Peyer's patch (tissue), 4 donors: ENCODE measurements around the gene RMDN3. TPM values are rescaled to one million over a fixed set of nuclear protein-coding genes. Genes with fewer than 3 reads are reported as not detected.

ENCODE experiments used
- DNase-seq, 3 donors: peaks; one replicate each; pipeline ENCODE4 v3.0.0-alpha.2; 2017 to 2019
- H3K27ac ChIP-seq, 4 donors: fragments of 200-600 bp; sonication (generic); one replicate each; pipeline ENCODE4 v1.5.1; 2016 to 2019
- H3K27me3 ChIP-seq, 2 donors: fragments of 200-600 bp; sonication (generic); one replicate each; pipeline ENCODE4 v1.5.1; 2019
- H3K36me3 ChIP-seq, 3 donors: fragments of 200-600 bp; sonication (generic); one replicate each; pipeline ENCODE4 v1.5.1; 2016 to 2019
- H3K4me1 ChIP-seq, 4 donors: fragments of 200-600 bp; sonication (generic); one replicate each; pipeline ENCODE4 v1.5.1; 2016 to 2019
- H3K4me3 ChIP-seq, 4 donors: fragments of 200-600 bp; sonication (generic); 1 replicate in 3 of 4; 2 replicates in 1 of 4; pipeline ENCODE4 v1.5.1; 2016 to 2019; ENCODE audit warnings: mild to moderate bottlenecking in 1 of 4
- H3K9me3 ChIP-seq, 4 donors: fragments of 200-600 bp; sonication (generic); one replicate each; pipeline ENCODE4 v1.5.1; 2016 to 2019; ENCODE audit warnings: mild to moderate bottlenecking in 1 of 4
- CTCF ChIP-seq, 6 experiments: fragments of 450-650 bp in 4 of 6; fragments of 200-600 bp in 2 of 6; sonication (generic) in 1 of 6; IDR thresholded peaks; one replicate each; pipeline ENCODE4 v1.5.1; 2017 to 2019; ENCODE audit warnings: antibody characterized with exemption in 6 of 6, mild to moderate bottlenecking in 3 of 6, moderate library complexity in 1 of 6
- POLR2A ChIP-seq, 2 donors: fragments of 450-650 bp; IDR thresholded peaks; one replicate each; pipeline ENCODE4 v1.5.1; 2017; ENCODE audit warnings: antibody characterized with exemption in 2 of 2, mild to moderate bottlenecking in 2 of 2, moderate library complexity in 2 of 2
- total RNA-seq, 4 donors: library from RNA; depleted of rRNA; stranded (reverse); fragments of >200 nt; gene quantifications; one replicate each; pipeline ENCODE4 v1.1.0, GENCODE V29; 2016

Gene RMDN3
- total RNA-seq, 4 donors from 2014 or later: 69.2 to 94.7 (median 74.0) TPM

GRCh38 chr15:40796041-40796440, 41.0 kb upstream of the RMDN3 start:
- Histone ChIP-seq H3K36me3 (peaks cover 0 to 3% (median 0%) of the 10 kb centered on the region in 3 donors), H3K9me3 (no peaks in the 10 kb centered on the region), H3K4me1 (peaks cover 0 to 25% (median 2%) of the 10 kb centered on the region in 4 donors), H3K27me3 (no peaks in the 10 kb centered on the region), H3K4me3 (no peak overlapping the region), H3K27ac (peak overlapping the region in 1 of 4 donors; percentile 40)
- no peak for DNase-seq
- TF ChIP-seq CTCF (IDR thresholded peaks at IDR 0.05) (no peak), POLR2A (IDR thresholded peaks at IDR 0.05) (no peak)

- H3K4me3 ChIP-seq: no peak overlapping the region
- peak overlapping the region in 3 of 4 donors; percentile 35 to 80 (median 71) for H3K27ac ChIP-seq
- DNase-seq: peak in 2 of 3 donors; percentile 86 to 92
- peaks cover 0 to 33% (median 2%) of the 10 kb centered on the region in 4 donors for H3K4me1 ChIP-seq
- H3K9me3 ChIP-seq: no peaks in the 10 kb centered on the region
- peaks cover 0 to 12% (median 0%) of the 10 kb centered on the region in 3 donors for H3K36me3 ChIP-seq
- H3K27me3 ChIP-seq: no peaks in the 10 kb centered on the region
- TF ChIP-seq POLR2A (IDR thresholded peaks at IDR 0.05): no peak
- TF ChIP-seq CTCF (IDR thresholded peaks at IDR 0.05): no peak
These were observed 38.3 kb upstream of the RMDN3 start for GRCh38 chr15:40793216-40793989.

GRCh38 chr15:40792394-40792793, 37.3 kb upstream of the RMDN3 start:
- H3K27ac ChIP-seq: peak overlapping the region in 1 of 4 donors; percentile 55
- H3K4me3 ChIP-seq: no peak overlapping the region
- TF ChIP-seq POLR2A (IDR thresholded peaks at IDR 0.05) (no peak), CTCF (IDR thresholded peaks at IDR 0.05) (no peak)
- H3K27me3 ChIP-seq: no peaks in the 10 kb centered on the region
- peaks cover 0 to 40% (median 6%) of the 10 kb centered on the region in 4 donors for H3K4me1 ChIP-seq
- H3K36me3 ChIP-seq: peaks cover 0 to 12% (median 0%) of the 10 kb centered on the region in 3 donors
- H3K9me3 ChIP-seq: no peaks in the 10 kb centered on the region
- DNase-seq: no peak

GRCh38 chr15:40790718-40791117, 35.7 kb upstream of the RMDN3 start:
- Histone ChIP-seq H3K4me1 (peaks cover 0 to 52% (median 6%) of the 10 kb centered on the region in 4 donors), H3K27ac (no peak overlapping the region), H3K27me3 (no peaks in the 10 kb centered on the region), H3K9me3 (no peaks in the 10 kb centered on the region), H3K4me3 (no peak overlapping the region), H3K36me3 (peaks cover 0 to 12% (median 0%) of the 10 kb centered on the region in 3 donors)
- no peak for DNase-seq
- TF ChIP-seq CTCF (IDR thresholded peaks at IDR 0.05) (no peak), POLR2A (IDR thresholded peaks at IDR 0.05) (no peak)

- Histone ChIP-seq H3K9me3 (no peaks in the 10 kb centered on the region), H3K27ac (no peak overlapping the region), H3K4me1 (peaks cover 0 to 50% (median 5%) of the 10 kb centered on the region in 4 donors), H3K36me3 (peaks cover 0 to 12% (median 0%) of the 10 kb centered on the region in 3 donors), H3K4me3 (no peak overlapping the region), H3K27me3 (no peaks in the 10 kb centered on the region)
- no peak for TF ChIP-seq POLR2A (IDR thresholded peaks at IDR 0.05)
- no peak for TF ChIP-seq CTCF (IDR thresholded peaks at IDR 0.05)
- DNase-seq: no peak
These were observed 34.9 kb upstream of the RMDN3 start for GRCh38 chr15:40789999-40790398.
